ENCODE results near the gene WDHD1. TPM values are rescaled to one million over a fixed set of nuclear protein-coding genes. Genes with fewer than 3 reads are reported as not detected.

The WDHD1 gene
- total and polyA plus RNA-seq, 2 of the 4 experiments (the other 2 are of a cell fraction), result 4.4 to 13.1 TPM

GRCh38 chr14:54947230-54947629, 79.7 kb downstream of the WDHD1 start:
- H3K4me1 ChIP-seq (ENCODE audit: control insufficient read depth, insufficient read depth, low read length), result no peaks in the 10 kb centered on the region
- no peak overlapping the region for H2BK20ac ChIP-seq (ENCODE audit: low read depth, low read length)
- no peak overlapping the region for H3K23ac ChIP-seq (ENCODE audit: low read depth, low read length)
- no peak overlapping the region for H2BK120ac ChIP-seq (ENCODE audit: low read depth, low read length)
- 100% methylated on average over 1 of the region's 3 CpGs; no CpG with 5 or more reads in 1 of the 2 experiments for WGBS, 2 experiments (ENCODE audit: extremely low coverage in 2 of 2, insufficient read length in 1 of 2)
- no peaks in the 10 kb centered on the region for H4K20me1 ChIP-seq (ENCODE audit: insufficient read depth, low read length)
- no peak for ATAC-seq (ENCODE audit: low read depth)
- 0 out of 2 replicates have a peak, but pooled peaks cover 2% of the 10 kb centered on the region for H3K36me3 ChIP-seq (ENCODE audit: control insufficient read depth, insufficient read depth, low read length)
- no peak for DNase-seq
- POLR2A ChIA-PET (ENCODE audit: unreplicated experiment), result no interaction called here
- H2BK15ac ChIP-seq (ENCODE audit: low read depth, low read length), result no peak overlapping the region
- H3K9me3 ChIP-seq (ENCODE audit: control insufficient read depth, insufficient read depth, low read length), result no peaks in the 10 kb centered on the region; the same call in 1 of the 2 replicates
- no peak overlapping the region for H3K4ac ChIP-seq (ENCODE audit: low read depth, low read length)
- no peak overlapping the region for H3K4me2 ChIP-seq (ENCODE audit: low read depth, low read length)
- no peaks in the 10 kb centered on the region for H3K27me3 ChIP-seq (ENCODE audit: control insufficient read depth, insufficient read depth, low read length)
- no peak overlapping the region for H2AK5ac ChIP-seq (ENCODE audit: low read depth, low read length)
- in situ Hi-C loops (cut with MboI; ENCODE audit: low sequenced_read_pairs) (no loop called here), intact Hi-C loops (cut with micrococcal nuclease) (no loop called here), dilution Hi-C loops (cut with HindIII; ENCODE audit: low sequenced_read_pairs, unreplicated experiment) (no loop called here)
- no peak overlapping the region for H2AFZ ChIP-seq (replicated peaks; ENCODE audit: low read length, poor library complexity)
- no peak overlapping the region for H3K18ac ChIP-seq (ENCODE audit: low read depth, low read length)
- no peak overlapping the region for H3K56ac ChIP-seq (ENCODE audit: extremely low read depth, insufficient read depth, low read length)
- H2AK9ac ChIP-seq (replicated peaks; ENCODE audit: low read depth, low read length, poor library complexity), result no peak overlapping the region
- H4K8ac ChIP-seq (ENCODE audit: low read depth in 2 of 2, low read length in 2 of 2), result no peak overlapping the region
- no peaks in the 10 kb centered on the region for H3K79me1 ChIP-seq (ENCODE audit: low read depth in 1 of 2, low read length in 2 of 2)
- H3K9ac ChIP-seq (ENCODE audit: low read depth, low read length), result no peak overlapping the region
- H4K91ac ChIP-seq (ENCODE audit: insufficient read depth, low read depth, low read length), result no peak overlapping the region
- H4K5ac ChIP-seq (ENCODE audit: low read depth, low read length), result no peak overlapping the region
- no TSS peak for BruUV-seq (replicated peaks)
- no peak overlapping the region for H2BK5ac ChIP-seq (ENCODE audit: low read depth, low read length, poor library complexity, severe bottlenecking)
- no peaks in the 10 kb centered on the region for H3K9me1 ChIP-seq (ENCODE audit: insufficient read depth, low read length)
- TF ChIP-seq CHD1 (IDR thresholded peaks at IDR 0.05; ENCODE audit: low read depth, low read length), result no peak
- no peak for TF ChIP-seq NFE2L2 (IDR thresholded peaks at IDR 0.05; ENCODE audit: low read depth, low read length)
- TF ChIP-seq SMC3 (IDR thresholded peaks at IDR 0.05; ENCODE audit: low read depth, low read length), result no peak
- H3K27ac ChIP-seq (ENCODE audit: insufficient read depth, low read length), result no peak overlapping the region
- no peak overlapping the region for H3K4me3 ChIP-seq (ENCODE audit: insufficient read depth, low read depth, low read length)
- no peak overlapping the region for H3K14ac ChIP-seq (replicated peaks; ENCODE audit: low read depth, low read length)
- CTCF ChIA-PET, result no interaction called here

All from IMR-90 (cell line).